ENCODE measurements around the gene CENPL.
"Not testable (repeated sequence)": the region's sequence is repeated elsewhere in the genome, so short reads cannot be mapped to it uniquely, and the experiment has no call there.

Gene CENPL, protein sequence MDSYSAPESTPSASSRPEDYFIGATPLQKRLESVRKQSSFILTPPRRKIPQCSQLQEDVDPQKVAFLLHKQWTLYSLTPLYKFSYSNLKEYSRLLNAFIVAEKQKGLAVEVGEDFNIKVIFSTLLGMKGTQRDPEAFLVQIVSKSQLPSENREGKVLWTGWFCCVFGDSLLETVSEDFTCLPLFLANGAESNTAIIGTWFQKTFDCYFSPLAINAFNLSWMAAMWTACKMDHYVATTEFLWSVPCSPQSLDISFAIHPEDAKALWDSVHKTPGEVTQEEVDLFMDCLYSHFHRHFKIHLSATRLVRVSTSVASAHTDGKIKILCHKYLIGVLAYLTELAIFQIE

DNA sequence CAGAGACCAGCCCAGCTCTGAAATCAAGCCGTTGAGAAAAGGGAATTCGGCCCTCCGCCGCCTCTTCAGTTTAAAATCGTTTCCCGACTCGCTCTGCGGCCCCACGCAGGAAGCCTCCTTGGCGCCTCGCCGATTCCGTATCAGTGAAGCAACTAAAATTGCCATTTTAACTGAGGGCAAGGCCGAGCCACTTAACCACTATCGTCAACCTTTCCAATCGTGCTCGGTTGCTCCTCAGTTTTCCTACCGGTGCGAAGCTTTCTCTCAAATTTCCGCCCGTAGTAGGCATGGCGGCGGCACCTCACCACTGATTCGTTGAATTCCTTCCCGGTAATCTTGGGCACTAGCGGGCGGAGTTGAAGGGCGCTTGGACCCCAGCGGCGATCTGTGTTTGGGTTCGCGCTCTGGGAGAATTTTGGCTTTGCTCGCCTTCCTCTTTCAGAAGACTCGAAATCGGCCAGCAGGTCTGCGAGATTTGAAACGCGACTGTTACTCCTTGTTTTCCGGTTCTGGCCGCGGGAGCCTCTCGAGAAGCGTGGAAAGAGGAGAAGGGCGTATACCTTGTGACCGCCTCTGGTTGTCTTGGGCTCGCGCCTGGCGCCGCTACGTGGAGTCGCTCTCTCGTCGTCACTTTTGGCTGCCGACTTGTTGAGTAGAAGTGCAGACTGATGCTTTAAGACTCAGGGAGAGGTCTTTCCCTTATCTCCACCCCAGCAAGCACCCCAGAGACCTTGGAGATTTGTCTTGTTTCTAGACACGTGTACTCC, at the start of gene CENPL, which contains the start of gene DARS2:
Gene CENPL (minus strand): TSS at position 569 of the 767 bp plus-strand sequence. CDS start 13,584 bp downstream, outside the sequence.
Gene DARS2 (plus strand): TSS at position 359 of the 767 bp plus-strand sequence. CDS start 557 bp downstream, outside the sequence.
- in situ Hi-C loops (cut with MboI; ENCODE audit: low sequenced_read_pairs): no loop called here

DNA sequence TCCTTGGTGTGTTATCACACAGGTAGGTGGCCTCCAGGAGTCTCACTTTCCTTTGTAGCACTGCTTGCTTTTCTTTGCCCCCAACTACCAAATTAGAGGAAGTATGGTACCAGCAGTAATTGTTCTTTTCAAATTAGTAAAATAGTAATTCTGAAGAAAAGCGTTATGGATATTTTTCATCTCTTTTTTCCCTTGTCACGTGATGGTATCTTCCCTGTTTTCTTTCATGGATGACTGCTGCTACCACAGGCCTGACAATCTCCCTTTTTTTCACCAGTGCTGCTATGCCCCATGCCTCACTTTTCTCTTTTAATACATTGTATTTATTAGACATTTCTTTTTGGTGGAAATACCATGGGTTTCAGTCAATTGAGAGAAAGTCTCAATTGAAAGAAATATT, 46.8 kb upstream of the CENPL start:
- in situ Hi-C loops (cut with MboI; ENCODE audit: low sequenced_read_pairs): no loop called here

DNA sequence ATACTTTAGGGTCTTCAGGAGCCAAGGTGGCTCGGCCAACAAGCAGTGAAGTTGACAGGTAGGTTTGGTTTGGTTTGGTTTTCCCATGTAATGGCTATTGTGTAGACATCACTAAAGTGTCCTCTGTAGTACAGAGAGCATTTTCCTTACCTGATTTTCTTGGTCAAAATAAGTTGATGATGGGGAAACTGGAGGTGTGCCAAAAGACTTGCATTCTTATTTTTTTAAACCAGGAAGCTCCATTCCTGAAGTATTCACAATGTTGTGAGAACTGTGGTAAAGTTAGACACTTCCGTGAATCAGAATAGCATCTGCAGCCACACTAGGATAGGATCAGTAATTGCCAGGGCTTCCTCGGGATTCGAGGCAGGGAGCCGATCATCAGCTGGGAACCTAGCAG, 46.4 kb upstream of the CENPL start:
- in situ Hi-C loops (cut with MboI; ENCODE audit: low sequenced_read_pairs): no loop called here

DNA sequence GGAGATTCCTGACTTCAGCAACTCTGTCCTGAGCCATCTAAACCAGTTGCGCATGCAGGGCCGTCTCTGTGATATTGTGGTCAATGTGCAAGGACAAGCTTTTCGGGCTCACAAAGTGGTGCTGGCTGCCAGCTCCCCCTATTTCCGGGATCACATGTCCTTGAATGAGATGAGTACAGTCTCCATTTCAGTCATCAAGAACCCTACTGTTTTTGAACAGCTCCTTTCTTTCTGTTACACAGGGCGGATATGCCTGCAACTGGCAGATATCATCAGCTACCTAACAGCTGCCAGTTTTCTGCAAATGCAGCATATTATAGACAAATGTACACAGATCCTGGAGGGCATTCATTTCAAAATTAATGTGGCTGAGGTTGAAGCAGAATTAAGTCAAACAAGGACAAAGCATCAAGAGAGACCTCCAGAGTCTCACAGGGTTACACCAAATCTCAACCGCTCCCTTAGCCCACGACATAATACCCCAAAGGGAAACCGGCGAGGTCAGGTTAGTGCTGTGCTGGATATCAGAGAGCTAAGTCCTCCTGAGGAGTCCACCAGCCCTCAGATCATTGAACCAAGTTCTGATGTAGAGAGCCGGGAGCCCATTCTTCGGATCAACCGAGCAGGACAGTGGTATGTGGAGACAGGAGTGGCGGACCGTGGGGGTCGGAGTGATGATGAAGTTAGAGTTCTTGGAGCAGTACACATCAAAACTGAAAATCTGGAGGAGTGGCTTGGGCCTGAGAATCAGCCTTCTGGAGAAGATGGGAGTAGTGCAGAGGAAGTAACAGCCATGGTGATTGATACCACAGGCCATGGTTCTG, 45.8 kb upstream of the CENPL start:
- in situ Hi-C loops (cut with MboI; ENCODE audit: low sequenced_read_pairs): no loop called here

DNA sequence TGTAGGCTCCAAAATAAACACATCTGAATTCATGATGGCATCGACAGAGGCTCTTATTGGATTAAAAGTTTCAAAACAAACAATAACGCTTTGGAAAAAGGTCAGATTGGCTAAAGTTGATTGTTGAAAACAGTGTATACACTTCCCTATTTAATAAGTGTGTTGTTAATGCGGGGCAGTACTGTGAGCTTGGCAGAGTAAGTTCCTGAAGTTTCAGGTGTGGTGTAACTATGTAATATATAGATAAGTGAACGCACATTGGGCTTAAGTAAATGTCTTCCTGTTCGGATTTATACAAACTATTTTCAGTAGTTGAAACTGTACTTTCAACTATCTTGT, 44.3 kb upstream of the CENPL start:
- in situ Hi-C loops (cut with MboI; ENCODE audit: low sequenced_read_pairs): no loop called here

DNA sequence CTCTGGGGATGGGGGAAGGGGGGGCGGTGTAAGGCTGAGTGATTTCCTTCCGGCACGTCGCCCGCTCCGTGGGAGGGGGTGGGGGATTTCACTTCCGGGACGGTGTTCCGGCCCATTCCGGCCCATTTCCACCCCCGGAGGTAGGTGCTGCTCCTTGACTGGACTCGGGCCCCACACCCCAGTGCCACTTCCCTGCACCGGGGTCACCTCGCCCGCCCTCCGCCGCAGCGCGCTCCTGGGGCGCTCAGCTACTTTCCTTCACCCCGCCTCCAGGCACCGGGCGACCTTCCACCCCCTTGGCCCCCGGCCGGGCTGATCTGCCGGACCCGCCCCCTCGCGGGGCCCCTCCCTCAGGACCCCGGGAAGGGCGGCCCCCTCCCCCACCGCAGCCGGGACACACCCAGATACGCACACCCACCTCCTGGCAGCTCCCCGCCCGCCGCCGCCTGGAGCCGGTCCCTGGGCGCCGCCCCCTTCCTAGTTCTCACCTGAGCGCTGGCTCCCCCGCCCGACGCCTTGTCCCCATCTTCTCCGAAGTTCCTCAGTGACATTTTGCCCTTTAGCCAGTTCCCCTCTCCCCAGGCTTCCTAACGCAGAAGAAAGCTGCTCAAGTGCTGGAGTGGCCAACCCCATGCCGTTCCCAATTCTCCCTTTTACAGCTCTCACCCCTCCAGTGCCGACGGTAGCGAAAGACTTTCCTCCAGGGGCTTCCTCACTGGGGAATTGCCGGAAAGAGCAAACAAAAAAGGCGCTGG, 43.8 kb upstream of the CENPL start, which contains the start of gene ZBTB37:
Gene ZBTB37 (plus strand): TSS at position 115 of the 755 bp plus-strand sequence. CDS start 1,846 bp downstream, outside the sequence.
- in situ Hi-C loops (cut with MboI; ENCODE audit: low sequenced_read_pairs): no loop called here

DNA sequence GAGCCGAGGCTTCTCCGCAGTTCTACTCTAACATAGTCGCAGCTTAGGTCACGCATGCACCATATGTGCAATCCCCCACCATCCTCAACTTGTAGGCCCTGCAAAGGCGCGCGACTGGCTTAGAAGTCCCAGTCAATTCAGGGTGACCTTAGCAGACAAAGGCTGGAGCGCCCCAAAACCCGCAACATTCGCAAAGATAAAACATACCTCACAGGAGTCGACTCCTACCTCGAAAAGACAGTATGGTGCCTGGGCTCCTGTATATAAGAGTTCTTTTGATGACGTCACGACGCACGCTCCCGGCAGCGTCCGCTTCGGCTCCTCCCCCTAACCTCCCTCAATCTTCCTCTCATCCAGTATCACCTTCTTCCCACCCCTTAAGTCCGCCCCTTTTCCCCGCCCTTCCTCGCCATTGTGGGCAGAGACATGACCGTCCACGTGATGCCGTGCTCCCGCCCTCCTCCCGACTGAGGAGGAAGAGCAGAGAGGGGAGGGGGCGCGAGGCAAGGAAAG, 43.1 kb upstream of the CENPL start, which contains the start of gene GAS5:
Gene GAS5 (minus strand): TSS at position 237 of the 513 bp plus-strand sequence.
- in situ Hi-C loops (cut with MboI; ENCODE audit: low sequenced_read_pairs): no loop called here

DNA sequence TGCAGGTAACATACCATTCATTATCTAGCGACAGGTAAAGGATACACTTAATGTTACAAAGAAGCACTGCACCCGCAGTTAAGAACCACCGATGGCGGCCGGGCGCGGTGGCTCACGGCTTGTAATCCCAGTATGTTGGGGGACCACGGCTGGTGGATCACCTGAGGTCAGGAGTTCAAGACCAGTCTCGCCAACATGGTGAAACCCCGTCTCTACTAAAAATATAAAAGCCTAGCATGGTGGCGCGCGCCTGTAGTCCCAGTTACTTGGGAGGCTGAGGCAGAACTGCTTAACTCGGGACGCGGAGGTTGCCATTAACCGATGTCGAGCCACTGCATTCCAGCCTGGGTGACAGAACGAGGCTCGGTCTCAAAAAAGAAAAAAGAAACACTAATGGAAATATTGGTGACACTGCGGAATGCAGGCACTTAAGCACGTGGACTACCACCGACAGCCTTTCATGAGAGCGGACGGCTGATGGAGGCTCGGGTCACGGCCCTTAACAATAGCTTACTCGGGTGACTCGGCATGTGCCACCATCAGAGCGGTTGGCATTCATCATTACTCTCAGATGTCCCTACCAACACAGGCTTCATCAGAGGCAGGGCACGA, 42.6 kb upstream of the CENPL start:
- in situ Hi-C loops (cut with MboI; ENCODE audit: low sequenced_read_pairs): no loop called here

DNA sequence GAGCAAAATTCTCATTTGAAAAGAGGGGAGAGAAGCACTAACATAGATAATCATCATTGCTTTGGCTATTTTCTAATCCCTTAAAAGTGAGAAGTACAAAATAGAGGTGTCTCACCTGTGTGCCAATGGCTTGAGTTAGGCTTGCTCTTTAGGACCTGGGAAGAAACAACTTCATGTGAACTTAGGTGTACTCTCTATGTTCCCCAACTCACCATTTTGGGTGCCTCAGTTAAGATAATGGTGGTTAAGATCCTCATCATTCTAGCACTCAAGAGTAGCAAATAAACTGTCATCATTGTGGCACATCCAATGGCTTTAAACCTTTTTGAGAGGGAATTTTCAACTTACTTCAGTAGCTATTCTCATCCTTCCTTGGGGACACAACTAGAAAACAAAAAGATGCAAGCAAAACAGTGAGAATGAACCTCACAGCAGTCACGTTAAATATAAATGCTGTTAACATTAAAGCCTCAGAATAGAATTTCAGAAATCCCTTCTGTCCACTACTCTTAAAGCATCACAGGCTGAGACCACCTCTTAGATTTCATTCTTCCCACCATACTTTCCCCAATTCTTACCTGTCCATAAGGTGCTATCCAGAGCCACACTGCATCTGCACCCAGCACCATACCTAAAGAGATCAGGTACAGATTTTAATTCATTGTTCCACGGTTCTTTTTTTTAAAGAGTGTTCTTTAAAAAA, 41.9 kb upstream of the CENPL start:
- in situ Hi-C loops (cut with MboI; ENCODE audit: low sequenced_read_pairs): no loop called here

DNA sequence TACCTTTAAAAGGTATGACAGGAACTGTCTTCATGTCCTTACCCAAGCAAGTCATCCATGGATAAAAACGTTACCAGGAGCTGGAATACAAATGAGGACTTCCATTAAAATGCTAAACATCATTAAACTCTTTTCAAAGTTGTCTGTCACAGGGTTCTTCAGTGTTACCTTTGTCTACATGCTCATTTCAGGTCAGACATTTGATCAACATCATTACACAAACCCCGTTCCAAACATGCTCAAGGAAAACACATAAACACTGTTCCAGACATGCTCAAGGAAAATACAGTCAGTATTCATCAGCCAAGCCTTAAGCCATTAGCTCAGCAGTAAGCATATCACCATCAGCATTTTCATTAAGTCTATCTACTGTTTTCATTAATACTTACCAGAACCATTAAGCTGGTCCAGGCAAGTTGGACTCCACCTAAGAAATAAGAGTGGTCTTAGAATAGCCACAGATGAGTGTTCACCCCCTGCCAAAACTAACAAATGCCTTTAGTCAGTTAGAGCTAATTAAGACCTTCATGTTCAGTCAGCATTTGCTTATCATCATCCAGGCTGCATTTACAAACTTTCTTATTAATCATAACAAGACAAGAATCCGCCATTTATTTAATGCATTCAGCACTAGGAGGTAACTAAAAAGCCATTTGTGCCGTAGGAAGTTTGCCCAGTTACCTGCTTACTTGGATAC, 40.9 kb upstream of the CENPL start:
- in situ Hi-C loops (cut with MboI; ENCODE audit: low sequenced_read_pairs): no loop called here

DNA sequence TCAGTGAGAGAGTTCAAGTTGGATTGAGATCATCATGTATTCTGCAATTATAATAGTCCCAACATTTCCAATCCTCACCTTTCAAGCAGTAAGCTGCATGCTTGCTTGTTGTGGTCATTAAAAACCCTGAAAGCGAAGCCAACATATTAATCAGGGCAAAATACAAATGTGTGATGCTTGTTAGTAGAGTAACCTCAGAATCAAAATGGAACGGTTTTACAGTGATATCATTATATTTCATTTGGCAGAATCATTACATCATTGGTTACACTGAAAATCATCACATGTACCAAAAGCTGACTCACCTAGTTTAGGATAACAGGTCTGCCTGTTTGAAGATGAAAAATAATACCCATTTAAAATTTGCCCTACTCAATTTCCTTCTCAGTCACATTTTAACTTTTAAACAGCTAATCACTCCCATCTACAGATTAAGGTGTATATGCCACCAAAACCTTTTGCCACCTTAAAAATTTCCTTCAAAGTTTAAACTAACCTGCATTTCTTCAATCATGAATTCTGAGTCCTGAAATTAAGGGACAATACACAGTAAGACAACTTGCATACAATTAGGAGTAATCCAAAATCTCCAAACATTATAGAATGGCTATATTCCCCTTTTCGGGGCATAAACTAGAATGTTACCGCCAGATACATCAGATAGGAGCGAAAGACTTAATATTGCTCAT, 39.6 kb upstream of the CENPL start:
- in situ Hi-C loops (cut with MboI; ENCODE audit: low sequenced_read_pairs): no loop called here

DNA sequence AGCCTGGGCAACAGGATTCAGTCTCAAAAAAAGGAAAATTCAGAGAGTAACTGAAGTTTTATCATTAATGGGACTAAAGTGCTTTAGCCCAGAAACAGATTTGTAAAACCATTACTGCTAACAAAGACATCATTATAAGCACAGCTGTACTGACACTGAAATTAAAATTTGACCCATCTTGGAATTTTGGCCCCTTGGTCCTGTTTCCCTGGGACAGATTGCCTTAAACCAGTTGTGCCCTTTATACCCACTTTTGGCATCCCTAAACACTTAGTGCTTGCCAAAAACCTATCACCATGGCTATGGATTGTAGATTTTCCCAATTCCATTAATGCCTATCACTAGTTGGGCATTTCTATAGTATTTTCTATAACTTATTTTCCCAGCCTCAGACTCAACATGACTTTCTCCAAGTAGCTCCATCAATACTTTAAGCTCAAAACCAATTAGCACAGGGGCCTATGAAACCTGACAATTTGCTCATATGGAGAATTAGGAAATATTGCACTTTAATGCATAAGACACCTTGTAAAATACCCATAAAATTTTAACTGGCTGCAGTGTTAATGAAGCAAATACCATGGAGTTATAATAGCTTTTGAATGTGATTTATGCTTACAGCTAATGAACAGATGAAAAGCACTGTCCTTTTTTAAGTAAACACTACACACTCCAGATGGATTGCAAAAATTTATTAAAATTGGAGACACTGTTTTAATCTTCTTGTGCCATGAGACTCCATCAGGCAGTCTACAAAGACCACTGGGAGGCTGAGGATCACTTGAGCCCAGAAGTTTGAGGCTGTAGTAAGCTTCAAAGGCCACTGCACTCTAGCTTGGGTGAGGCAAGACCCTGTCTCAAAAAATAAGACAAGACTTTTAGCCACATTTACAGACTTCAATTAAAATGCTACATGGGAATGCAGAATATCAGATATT, 38.8 kb upstream of the CENPL start:
- in situ Hi-C loops (cut with MboI; ENCODE audit: low sequenced_read_pairs): no loop called here

DNA sequence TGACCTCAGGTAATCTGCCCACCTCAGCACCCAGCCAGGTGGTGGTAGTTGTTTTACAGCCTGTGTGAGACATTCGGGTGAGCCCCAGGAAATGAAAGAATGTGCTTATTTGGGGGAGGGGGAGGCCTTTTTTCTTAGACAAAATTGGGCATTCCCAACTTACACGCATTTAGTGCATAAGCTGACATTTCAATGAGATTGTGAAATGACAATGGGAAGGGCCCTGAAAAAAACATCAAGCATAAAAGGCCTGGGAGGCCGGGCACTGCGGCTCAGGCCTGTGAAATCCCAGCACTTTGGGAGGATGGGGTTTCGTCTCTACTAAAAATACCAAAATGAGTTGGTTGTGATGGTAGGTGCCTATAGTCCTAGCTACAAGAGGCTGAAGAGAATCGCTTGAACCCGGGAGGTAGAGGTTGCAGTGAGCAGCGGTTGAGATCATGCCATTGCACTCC, 38.1 kb upstream of the CENPL start:
- in situ Hi-C loops (cut with MboI; ENCODE audit: low sequenced_read_pairs): no loop called here

DNA sequence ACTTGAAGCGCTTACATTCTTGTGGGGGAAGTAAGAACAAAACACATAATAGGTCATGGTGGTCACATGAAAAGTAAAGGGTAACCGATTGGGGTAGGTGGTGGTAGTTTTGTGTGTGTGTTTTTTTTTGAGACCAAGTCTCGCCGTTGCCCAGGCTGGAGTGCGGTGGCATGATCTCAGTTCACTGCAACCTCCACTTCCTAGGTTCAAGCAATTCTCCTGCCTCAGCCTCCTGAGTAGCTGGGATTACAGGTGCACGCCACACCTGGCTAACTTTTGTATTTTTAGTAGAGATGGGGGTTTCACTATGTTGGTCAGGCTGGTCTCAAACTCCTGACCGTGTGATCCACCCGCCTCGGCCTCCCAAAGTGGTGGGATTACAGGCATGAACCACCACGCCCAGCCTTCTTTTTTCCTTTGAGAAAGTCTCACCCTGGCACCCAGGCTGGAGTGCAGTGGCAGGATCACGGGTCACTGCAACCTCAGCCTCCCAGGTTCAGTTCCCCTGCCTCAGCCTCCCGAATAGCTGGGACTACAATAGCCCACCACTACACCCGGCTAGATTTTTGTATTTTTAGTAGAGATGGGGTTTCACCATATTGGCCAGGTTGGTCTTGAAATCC, 37.6 kb upstream of the CENPL start:
- in situ Hi-C loops (cut with MboI; ENCODE audit: low sequenced_read_pairs): not testable (repeated sequence)

DNA sequence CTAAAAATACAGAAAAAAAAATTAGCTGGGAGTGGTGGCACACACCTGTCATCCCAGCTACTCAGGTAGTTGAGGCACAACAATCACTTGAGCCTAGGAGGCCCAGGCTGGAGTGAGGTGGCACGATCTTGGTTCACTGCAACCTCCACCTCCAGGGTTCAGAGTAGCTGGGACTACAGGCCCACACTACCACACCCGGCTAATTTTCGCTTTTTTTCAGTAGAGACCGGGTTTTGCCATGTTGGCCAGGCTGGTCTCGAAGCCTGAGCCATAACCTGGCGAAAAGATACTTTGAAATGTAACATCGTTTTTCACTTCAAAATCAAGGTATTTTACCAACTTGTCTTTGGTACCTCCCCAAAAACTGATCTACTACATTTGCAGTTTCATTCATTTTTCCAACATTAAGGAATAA, 37.1 kb upstream of the CENPL start:
- in situ Hi-C loops (cut with MboI; ENCODE audit: low sequenced_read_pairs): no loop called here

DNA sequence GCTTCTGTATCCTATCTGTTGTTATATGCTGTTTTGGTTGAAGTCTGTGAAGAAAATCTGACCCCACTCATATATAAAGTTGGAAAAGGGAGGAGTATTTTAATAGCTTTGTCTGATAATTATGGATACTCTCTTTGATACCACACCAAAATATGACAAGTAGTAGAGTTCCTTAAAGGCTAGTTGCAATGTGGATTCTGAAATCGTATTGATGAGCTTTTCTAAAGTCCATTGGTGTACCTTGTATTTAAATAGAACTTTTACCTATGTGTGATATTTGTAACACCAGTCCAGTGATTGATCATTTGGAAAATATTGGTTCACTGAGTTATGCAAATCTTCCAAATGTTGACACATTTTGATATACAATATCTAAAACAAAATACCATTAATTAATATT, 35.4 kb upstream of the CENPL start:
- in situ Hi-C loops (cut with MboI; ENCODE audit: low sequenced_read_pairs): no loop called here

Data from hTERT RPE-1 (cell line).